SJCRH30 (cell line): ENCODE measurements around the gene KIF26B. TPM values are rescaled to one million over a fixed set of nuclear protein-coding genes. Genes with fewer than 3 reads are reported as not detected.
"Not testable (repeated sequence)": the region's sequence is repeated elsewhere in the genome, so short reads cannot be mapped to it uniquely, and the experiment has no call there.

ENCODE experiments used
- DNase-seq, 2 experiments: peaks; one replicate each; pipeline ENCODE4 v3.0.0-alpha.2; 2015 to 2020
- H3K27ac ChIP-seq: fragments of 250-450 bp; sonication (Bioruptor Pico); 2 replicates; pipeline ENCODE4 v1.5.1; 2020; ENCODE audit warnings: mild to moderate bottlenecking, moderate library complexity
- H3K27me3 ChIP-seq: fragments of 250-450 bp; sonication (Bioruptor Pico); 2 replicates; pipeline ENCODE4 v1.5.1; 2020; ENCODE audit warnings: mild to moderate bottlenecking, moderate library complexity
- H3K36me3 ChIP-seq: fragments of 250-450 bp; sonication (Bioruptor Pico); 2 replicates; pipeline ENCODE4 v1.5.1; 2020; ENCODE audit warnings: mild to moderate bottlenecking, moderate library complexity
- H3K4me1 ChIP-seq: fragments of 250-450 bp; sonication (Bioruptor Pico); 2 replicates; pipeline ENCODE4 v1.5.1; 2020; ENCODE audit warnings: mild to moderate bottlenecking, moderate library complexity
- H3K4me3 ChIP-seq: fragments of 250-450 bp; sonication (Bioruptor Pico); 2 replicates; pipeline ENCODE4 v1.5.1; 2020; ENCODE audit warnings: mild to moderate bottlenecking, moderate library complexity
- H3K9me3 ChIP-seq: fragments of 250-450 bp; sonication (Bioruptor Pico); replicated peaks from 2 replicates; pipeline ENCODE4 v1.5.1; 2020; ENCODE audit warnings: mild to moderate bottlenecking, moderate library complexity
- total RNA-seq: library from RNA; depleted of rRNA; stranded (reverse); fragments of >200 nt; shearing (Covaris generic); gene quantifications from 2 replicates; pipeline ENCODE4 v1.2.3, GENCODE V29; 2014

KIF26B gene
- total RNA-seq, 1 experiment from 2014 or later, result 14.4 TPM

DNA sequence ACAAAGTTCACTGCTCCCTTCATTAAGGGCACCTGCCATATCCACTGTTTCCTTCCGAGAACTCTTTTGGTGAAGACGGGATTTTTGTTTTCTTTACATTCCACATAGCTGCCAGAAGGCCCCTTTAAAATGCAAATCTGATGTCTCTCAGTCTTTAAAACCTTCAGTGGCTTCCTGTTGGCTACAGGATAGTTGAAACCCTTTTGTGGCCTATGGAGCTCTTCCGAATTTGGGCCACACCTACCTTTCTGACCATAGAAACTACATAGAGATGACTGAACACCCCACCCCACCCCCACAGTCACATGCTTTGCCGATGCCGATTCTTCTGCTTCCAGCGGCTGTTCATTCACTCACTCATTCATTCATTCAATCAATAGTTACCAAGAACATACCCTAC is 502.6 kb downstream of the KIF26B start:
- Histone ChIP-seq H3K4me3 (no peak overlapping the region), H3K9me3 (no peaks in the 10 kb centered on the region), H3K4me1 (peaks cover 9% of the 10 kb centered on the region), H3K27ac (no peak overlapping the region), H3K36me3 (no peaks in the 10 kb centered on the region), H3K27me3 (no peaks in the 10 kb centered on the region)
- no peak for DNase-seq

DNA sequence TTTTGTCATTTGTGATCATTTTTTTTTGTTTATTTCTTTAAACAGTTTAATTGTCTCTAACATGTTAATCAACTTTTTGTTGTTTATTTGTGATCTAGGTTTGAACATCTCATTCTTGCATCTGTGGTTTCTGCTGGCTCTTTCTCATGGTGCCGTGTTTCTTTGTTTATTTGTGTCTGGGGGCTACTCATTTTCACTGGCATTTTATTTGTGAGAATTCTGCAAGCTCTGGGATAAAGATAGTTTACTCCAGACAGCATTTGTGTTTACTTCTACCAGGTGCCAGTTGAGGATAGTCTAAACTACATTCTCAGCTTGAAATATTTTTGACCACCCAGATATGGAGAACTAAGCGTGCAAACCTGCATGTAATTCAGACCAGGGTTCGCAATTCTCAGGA is 508.6 kb downstream of the KIF26B start:
- no peaks in the 10 kb centered on the region for H3K36me3 ChIP-seq
- H3K27me3 ChIP-seq, result no peaks in the 10 kb centered on the region
- H3K9me3 ChIP-seq, result no peaks in the 10 kb centered on the region
- no peak overlapping the region for H3K4me3 ChIP-seq
- DNase-seq, result peak in 1 of 2 experiments; percentile 10
- no peak overlapping the region for H3K27ac ChIP-seq
- H3K4me1 ChIP-seq, result peaks cover 2% of the 10 kb centered on the region; the same call in 1 of the 2 replicates

DNA sequence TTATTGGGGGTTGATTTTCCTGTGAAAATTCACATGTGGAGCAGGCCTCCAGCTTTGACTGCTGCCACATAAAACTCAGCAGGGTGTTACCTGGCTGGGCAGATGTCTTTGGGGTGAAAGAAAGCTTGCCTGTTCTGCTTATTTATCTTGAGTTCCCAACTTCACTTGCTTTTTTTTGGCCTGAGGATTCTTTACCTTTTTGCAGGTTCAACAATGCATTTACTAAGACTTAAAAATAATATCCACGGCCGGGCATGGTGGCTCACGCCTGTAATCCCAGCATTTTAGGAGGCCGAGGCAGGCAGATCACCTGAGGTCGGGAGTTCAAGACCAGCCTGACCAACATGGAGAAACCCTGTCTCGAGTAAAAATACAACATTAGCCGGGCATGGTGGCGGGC is 509.1 kb downstream of the KIF26B start:
- H3K4me3 ChIP-seq, result no peak overlapping the region
- no peak for DNase-seq
- H3K4me1 ChIP-seq, result peaks cover 2% of the 10 kb centered on the region; the same call in 1 of the 2 replicates
- H3K27ac ChIP-seq, result no peak overlapping the region
- H3K27me3 ChIP-seq, result no peaks in the 10 kb centered on the region
- no peaks in the 10 kb centered on the region for H3K9me3 ChIP-seq
- H3K36me3 ChIP-seq, result no peaks in the 10 kb centered on the region

DNA sequence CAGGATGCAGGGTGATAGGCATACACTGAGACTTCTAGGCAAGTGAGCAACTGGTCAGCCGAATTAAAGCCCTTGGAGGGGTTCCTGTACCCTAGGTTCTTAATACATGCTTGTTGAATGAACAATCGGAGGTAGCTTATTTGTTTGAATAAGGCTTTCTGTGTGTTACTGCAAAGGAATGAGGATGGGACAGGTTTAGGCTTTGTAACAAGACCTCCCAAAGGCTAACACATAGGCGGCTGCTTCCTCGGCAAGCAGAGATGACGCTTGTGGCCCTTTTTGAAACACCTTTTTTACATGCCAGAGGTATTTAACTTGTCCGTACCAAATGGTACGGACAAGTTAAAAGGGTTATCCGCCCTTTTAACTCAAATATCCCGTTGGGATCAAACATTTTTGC is 511.6 kb downstream of the KIF26B start:
- Histone ChIP-seq H3K27me3 (no peaks in the 10 kb centered on the region), H3K9me3 (no peaks in the 10 kb centered on the region), H3K36me3 (no peaks in the 10 kb centered on the region), H3K4me1 (peaks cover 2% of the 10 kb centered on the region; the same call in 1 of the 2 replicates), H3K27ac (no peak overlapping the region), H3K4me3 (no peak overlapping the region)
- DNase-seq, result no peak

DNA sequence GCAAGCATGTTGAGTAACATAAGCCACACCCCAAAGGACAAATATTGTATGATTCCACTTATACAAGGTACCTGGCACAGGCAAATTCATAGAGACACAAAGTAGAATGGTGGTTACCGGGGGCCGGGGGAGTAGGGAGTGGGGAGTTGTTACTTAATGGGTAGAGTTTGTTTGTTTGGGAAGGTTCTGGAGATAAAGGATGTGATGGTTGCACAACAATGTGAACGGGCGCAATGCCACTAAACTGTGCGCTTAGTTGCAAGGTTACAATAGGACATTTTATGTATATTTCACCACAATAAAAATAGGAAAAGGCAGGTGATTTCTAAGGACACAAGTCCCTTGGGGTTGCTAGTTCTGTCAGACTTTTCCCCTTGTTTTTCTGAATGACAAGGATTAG is 516.6 kb downstream of the KIF26B start:
- no peaks in the 10 kb centered on the region for H3K36me3 ChIP-seq
- DNase-seq, result no peak
- no peaks in the 10 kb centered on the region; the same call in 1 of the 2 replicates for H3K4me1 ChIP-seq

DNA sequence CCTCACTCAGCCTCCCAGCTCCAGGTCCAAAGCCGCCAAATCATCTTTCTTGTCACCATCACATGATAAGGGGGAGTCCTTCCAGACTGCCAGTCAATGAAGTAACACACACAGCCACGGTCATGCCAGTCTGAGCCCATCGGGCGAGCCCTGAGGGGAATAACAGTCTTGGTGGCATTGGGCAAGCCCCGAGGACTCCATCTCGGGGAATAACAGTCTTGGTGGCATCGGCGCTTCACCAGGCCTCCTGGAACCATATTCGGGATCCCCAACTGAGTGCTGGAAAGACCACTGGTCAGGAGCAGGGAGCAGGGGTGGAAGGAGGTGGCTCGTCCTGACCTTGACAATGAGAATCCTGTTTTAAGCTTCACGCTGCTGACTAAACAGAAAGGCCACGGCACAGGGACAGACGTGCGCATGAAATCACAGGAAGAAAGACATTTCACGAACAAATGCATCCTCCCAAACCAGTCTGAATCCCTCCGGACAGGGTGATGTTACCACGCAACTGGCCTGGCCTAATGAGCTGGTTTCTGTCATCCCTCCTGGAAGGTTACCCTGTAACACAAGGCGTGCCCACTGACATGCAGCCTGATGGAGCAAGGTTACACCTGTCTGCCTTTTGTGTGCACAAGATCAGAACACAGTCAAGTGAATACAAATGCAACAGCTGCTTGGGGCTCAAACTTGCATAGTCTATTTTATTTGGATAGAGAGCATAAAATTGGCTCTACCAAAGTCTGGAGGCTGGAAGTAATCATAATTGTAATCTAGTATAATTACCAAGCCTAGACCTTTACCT is 517.4 kb downstream of the KIF26B start:
- H3K36me3 ChIP-seq, result no peaks in the 10 kb centered on the region
- DNase-seq, result peak; percentile 30 to 53
- H3K9me3 ChIP-seq, result no peaks in the 10 kb centered on the region
- H3K27ac ChIP-seq, result no peak overlapping the region
- H3K27me3 ChIP-seq, result no peaks in the 10 kb centered on the region
- H3K4me1 ChIP-seq, result no peaks in the 10 kb centered on the region; the same call in 1 of the 2 replicates
- no peak overlapping the region for H3K4me3 ChIP-seq

More for the DNA sequence above, 516.6 kb downstream of the KIF26B start:
- no peak overlapping the region for H3K4me3 ChIP-seq
- no peaks in the 10 kb centered on the region for H3K9me3 ChIP-seq
- H3K27me3 ChIP-seq, result no peaks in the 10 kb centered on the region
- no peak overlapping the region for H3K27ac ChIP-seq

DNA sequence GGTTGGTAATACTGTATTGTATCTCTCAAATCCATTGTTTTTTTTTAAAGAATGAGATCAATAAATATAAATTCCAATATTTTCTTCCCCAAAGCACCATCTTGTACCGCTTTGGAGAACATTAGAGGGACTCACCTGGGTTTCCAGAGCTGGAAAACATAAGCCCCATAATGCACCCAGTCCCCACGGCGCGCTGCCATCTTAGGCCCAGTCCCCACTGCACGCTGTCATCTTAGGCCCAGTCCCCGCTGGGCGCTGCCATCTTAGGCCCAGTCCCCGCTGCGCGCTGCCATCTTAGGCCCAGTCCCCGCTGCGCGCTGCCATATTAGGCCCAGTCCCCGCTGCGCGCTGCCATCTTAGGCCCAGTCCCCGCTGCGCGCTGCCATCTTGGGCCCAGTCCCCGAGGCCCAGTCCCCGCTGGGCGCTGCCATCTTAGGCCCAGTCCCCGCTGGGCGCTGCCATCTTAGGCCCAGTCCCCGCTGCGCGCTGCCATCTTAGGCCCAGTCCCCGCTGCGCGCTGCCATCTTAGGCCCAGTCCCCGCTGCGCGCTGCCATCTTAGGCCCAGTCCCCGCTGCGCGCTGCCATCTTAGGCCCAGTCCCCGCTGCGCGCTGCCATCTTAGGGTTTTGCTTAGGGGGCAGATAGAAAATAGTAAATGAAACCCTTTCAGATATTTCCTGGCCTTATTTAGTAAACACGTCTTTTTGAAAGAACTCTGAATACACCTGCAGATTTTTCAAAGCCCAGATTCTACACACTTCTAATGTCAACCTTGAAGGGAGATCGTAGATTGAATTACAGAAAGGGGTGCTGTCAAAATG is 518.3 kb downstream of the KIF26B start:
- not testable (repeated sequence) for H3K27ac ChIP-seq, H3K4me1 ChIP-seq, H3K9me3 ChIP-seq

DNA sequence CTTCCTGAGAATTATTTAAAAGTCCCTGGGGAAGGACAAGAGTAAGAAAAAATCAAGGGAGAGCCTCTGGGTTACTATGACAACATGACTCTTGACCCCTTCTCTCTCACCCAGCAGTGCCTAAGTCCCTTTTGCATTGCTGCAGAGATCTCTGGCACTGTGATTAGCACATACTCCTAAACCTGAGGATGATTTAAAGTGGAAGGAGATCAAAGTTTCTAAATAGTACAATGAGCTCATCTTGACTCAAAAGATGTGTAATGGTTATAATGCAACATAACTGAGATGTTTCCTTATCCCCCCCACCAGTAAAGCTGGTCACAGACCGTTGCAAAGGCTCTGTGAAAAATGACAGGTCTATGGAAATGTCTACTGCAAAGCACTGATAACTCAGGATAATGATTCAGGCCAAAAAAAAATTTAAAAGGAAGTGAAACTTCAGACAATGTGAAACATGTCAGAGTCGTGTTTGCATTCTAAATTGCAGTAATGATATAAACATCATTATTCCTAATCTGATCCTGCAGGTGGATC is 519.2 kb downstream of the KIF26B start:
- Histone ChIP-seq H3K4me3 (no peak overlapping the region), H3K9me3 (no peaks in the 10 kb centered on the region), H3K27me3 (no peaks in the 10 kb centered on the region), H3K27ac (no peak overlapping the region), H3K36me3 (no peaks in the 10 kb centered on the region), H3K4me1 (no peaks in the 10 kb centered on the region; the same call in 1 of the 2 replicates)
- no peak for DNase-seq

More for the DNA sequence above, 518.3 kb downstream of the KIF26B start:
- not testable (repeated sequence) for H3K36me3 ChIP-seq, DNase-seq, H3K27me3 ChIP-seq, H3K4me3 ChIP-seq

DNA sequence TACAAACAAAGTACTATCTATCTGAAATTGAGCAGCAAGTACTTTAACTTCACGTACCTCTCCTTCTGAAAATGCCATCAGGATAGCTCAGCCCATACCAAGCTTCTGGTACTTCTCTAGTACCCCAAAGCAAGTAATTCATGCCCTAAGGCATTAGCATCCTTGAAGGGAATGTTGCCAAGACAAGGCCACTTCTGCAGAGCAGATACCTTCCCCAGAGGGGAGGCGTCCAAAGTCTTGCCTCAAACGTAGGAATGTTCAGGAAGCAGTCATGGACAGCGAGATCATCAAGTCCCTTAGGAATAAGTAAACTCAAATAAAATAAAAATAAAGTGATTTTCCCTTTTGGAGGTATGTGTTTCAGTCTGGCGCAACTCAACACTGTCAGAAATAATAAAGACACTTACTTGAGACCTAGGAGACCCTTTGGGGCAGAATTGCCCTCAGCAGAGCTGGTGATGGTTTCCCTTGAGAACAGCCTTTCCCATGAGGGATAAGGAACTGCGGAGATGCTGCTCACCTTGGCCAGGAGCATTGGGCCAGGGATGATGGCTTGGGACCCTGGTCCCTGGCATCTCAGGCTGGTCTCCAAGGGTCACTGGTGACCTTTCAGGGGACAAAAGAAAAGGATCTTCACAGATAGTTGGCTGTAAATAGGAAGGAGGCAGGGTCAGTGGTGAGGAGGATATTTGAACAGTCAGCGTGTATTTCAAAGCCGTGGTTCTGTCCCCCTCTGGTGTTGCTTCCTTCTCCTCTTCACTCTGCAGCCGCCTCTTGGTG is 522.9 kb downstream of the KIF26B start:
- DNase-seq, result no peak
- Histone ChIP-seq H3K4me1 (no peaks in the 10 kb centered on the region; the same call in 1 of the 2 replicates), H3K27ac (no peak overlapping the region), H3K36me3 (no peaks in the 10 kb centered on the region), H3K4me3 (no peak overlapping the region), H3K27me3 (no peaks in the 10 kb centered on the region), H3K9me3 (no peaks in the 10 kb centered on the region)

DNA sequence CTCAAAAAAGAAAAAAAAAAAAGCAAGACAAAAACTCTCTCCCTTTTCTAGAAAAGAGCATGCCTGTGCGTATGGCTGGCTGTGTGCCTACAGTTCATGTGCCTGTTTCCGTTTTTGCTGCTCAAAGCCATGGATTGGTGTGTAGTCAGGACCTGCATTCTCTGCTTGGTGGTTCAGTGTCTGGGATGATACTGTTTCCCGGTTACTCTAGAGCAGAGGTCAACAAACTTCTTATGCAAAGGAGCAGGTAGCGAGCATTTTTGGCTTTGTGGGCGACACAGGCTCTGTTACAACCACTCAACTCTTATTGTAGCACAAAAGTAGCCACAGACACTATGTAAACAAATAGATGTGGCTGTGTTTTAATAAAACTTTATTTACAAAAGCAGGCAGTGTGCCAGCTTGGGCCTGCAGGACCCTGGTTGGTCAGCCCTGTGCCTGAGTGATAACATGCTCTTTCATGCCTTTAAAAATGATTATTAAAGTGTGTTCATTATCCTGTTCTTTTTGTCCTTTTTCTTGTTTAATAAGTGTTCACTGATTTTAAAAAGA is 524.2 kb downstream of the KIF26B start:
- Histone ChIP-seq H3K36me3 (no peaks in the 10 kb centered on the region), H3K27ac (no peak overlapping the region)
- no peak for DNase-seq

DNA sequence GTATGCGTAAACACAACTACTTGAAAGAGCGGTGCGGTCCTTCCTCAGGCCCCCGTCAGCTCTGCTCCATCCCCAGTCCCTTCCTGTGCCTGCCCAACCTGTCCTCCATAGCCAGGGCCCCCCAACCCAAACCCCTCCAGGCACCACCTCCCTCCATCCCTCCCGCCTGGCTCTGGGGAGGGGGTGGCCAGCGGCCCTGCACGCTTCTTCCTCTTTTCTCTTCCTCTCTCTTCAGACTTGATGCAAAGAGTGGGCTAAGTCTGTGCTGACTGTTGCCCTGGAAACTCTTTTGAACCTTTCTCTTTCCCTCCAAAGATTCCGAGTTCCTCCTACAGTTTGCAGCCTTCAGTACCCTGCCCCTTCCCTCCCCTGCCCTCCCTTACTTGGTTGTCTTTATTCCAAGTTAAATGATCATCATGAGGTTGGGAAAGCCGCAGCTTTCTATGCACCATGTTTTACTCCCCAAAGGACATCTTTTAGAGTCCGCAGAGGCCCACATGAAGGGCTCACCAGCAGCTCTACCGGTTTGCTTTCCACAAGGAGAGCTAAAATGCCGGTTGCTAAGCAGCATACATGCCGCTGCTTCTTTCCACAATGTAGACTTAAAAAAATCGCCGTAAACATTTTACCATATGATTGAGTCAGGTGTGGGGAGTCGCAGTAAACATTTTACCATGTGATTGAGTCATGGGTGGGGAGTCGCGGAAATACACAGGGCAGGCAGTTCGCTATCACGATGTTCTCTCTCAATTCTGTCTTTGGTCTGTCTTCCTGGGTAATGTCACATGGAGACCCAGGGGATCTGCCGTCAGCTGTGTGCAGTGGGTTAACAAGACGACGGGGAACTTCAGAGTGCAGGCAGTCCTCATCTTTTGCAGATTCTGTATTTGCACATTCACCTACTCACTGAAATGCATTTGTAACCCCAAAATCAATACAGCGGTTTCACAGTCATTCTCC is 525.3 kb downstream of the KIF26B start:
- Histone ChIP-seq H3K36me3 (no peaks in the 10 kb centered on the region), H3K4me1 (no peaks in the 10 kb centered on the region), H3K27ac (no peak overlapping the region), H3K27me3 (no peaks in the 10 kb centered on the region), H3K9me3 (no peaks in the 10 kb centered on the region), H3K4me3 (no peak overlapping the region)
- no peak for DNase-seq

More for the DNA sequence above, 524.2 kb downstream of the KIF26B start:
- Histone ChIP-seq H3K9me3 (no peaks in the 10 kb centered on the region), H3K4me1 (no peaks in the 10 kb centered on the region), H3K27me3 (no peaks in the 10 kb centered on the region), H3K4me3 (no peak overlapping the region)

DNA sequence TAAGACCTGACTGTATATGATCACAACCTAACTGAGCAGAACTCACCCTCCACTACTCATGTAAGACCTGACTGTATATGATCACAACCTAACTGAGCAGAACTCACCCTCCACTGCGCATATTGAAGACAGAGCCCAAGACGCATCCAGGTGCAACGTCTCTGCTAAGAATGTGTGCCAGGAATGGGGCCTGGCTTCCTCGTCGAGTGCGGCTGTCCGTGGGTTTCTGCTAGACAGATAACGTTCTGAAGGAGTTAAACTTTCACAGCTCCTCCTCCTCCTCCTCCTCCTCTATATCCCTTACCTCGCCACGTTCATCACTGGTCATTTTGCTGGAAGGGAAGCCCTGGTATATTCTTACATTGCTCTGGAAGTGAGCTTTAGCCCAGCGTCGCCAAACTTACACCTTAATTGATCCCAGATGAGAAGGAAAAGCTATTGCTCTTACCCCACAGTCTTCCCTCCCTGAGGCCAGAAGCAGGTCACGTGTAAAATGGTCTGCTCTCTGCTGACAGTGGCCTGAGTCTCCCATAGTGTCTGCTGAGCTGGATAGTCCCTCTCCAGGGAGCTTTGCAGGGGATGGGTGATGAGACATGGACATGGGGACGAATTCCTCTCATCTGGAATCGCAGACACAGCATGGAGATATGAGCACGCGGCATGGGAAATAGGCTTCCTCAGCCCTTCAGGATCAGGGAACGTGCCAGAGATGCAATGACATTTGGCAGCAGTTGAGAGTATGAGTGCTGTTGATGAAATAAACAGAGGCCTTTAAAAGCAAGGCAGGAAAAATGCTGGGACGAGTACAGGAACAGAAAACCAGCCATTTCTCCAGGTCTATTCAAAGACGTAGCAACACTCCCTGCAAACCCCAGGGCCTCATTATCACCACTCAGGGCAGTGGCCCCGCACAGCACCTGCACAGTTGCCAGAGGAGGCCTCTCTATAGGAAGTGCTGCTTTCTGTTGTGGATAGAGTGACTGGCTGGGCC is 528.1 kb downstream of the KIF26B start:
- Histone ChIP-seq H3K27ac (no peak overlapping the region), H3K27me3 (no peaks in the 10 kb centered on the region), H3K36me3 (no peaks in the 10 kb centered on the region), H3K9me3 (no peaks in the 10 kb centered on the region), H3K4me3 (no peak overlapping the region), H3K4me1 (no peaks in the 10 kb centered on the region)
- DNase-seq, result no peak
